C4-2B (cell line): ENCODE measurements around the gene CTNNA3.

ENCODE experiments used
- CTCF ChIP-seq: fragments of 450-650 bp; conservative IDR thresholded peaks from 2 replicates; pipeline ENCODE4 v1.5.1; 2017; ENCODE audit warnings: mild to moderate bottlenecking
- ZFX ChIP-seq: fragments of 450-650 bp; IDR thresholded peaks from 2 replicates; pipeline ENCODE4 v1.6.1; 2017

GRCh38 chr10:66654861-66655260, 1041.1 kb downstream of the CTNNA3 start:
- TF ChIP-seq CTCF = no peak
- TF ChIP-seq ZFX = no peak
